ENCODE data around the gene PSMB11. TPM values are rescaled to one million over a fixed set of nuclear protein-coding genes. Genes with fewer than 3 reads are reported as not detected.

Gene PSMB11
- total RNA-seq, 1 experiment from 2014 or later: not detected

GRCh38 chr14:22995889-22996625 lies 46.0 kb upstream of the PSMB11 start:
- peaks cover 19% of the 10 kb centered on the region for H3K36me3 Mint-ChIP-seq (ENCODE audit: insufficient read depth, unreplicated experiment)
- no TSS peak for BruUV-seq (replicated peaks)
- no peaks in the 10 kb centered on the region for H3K27me3 Mint-ChIP-seq (ENCODE audit: insufficient read depth, unreplicated experiment)
- ChIA-PET POLR2A (interaction anchor here (0.6 to 3.3 kb wide), 11 partner anchors 10 to 599 kb away, joined by 3 to 43 read pairs (median 5); partner anchors contain the start of genes ACIN1, AJUBA, C14orf119 and CDH24), CTCF (interaction anchor here (0.6 to 24.6 kb wide), 15 partner anchors 9 to 405 kb away, joined by 3 to 620 read pairs (median 5); partner anchors contain the start of genes AJUBA, CDH24 and RNF212B)
- DNase-seq (ENCODE audit: unreplicated experiment): no peak
- no peak overlapping the region for H3K4me3 Mint-ChIP-seq (ENCODE audit: unreplicated experiment)
- no peak for TF ChIP-seq CTCF (IDR thresholded peaks at IDR 0.05; ENCODE audit: unreplicated experiment)
- no peaks in the 10 kb centered on the region for H3K9me3 Mint-ChIP-seq (ENCODE audit: unreplicated experiment)
- no peak overlapping the region for H3K27ac Mint-ChIP-seq (ENCODE audit: low read depth, unreplicated experiment)
- H3K4me1 Mint-ChIP-seq (ENCODE audit: insufficient read depth, unreplicated experiment): peaks cover 16% of the 10 kb centered on the region
- intact Hi-C loops (cut with micrococcal nuclease): no loop called here

- Mint-ChIP-seq H3K27ac (ENCODE audit: low read depth, unreplicated experiment) (no peak overlapping the region), H3K27me3 (ENCODE audit: insufficient read depth, unreplicated experiment) (no peaks in the 10 kb centered on the region), H3K4me1 (ENCODE audit: insufficient read depth, unreplicated experiment) (peaks cover 16% of the 10 kb centered on the region), H3K36me3 (ENCODE audit: insufficient read depth, unreplicated experiment) (peaks cover 9% of the 10 kb centered on the region), H3K9me3 (ENCODE audit: unreplicated experiment) (no peaks in the 10 kb centered on the region), H3K4me3 (ENCODE audit: unreplicated experiment) (no peak overlapping the region)
- ChIA-PET CTCF (interaction anchor here (1.0 to 24.6 kb wide), 8 partner anchors 8 to 66 kb away, joined by 3 to 620 read pairs (median 17); partner anchors contain the start of genes AJUBA and CDH24), POLR2A (interaction anchor here (0.6 to 3.3 kb wide), 4 partner anchors 11 to 25 kb away, joined by 4 to 43 read pairs (median 6); no protein-coding TSS in a partner anchor)
- no TSS peak for BruUV-seq (replicated peaks)
- no peak for DNase-seq (ENCODE audit: unreplicated experiment)
- TF ChIP-seq CTCF (IDR thresholded peaks at IDR 0.05; ENCODE audit: unreplicated experiment): no peak
- intact Hi-C loops (cut with micrococcal nuclease): no loop called here
Measured at GRCh38 chr14:22996768-22997654, 45.0 kb upstream of the PSMB11 start.

GRCh38 chr14:22997676-22998323 lies 44.2 kb upstream of the PSMB11 start:
- H3K36me3 Mint-ChIP-seq (ENCODE audit: insufficient read depth, unreplicated experiment): peaks cover 6% of the 10 kb centered on the region
- H3K27ac Mint-ChIP-seq (ENCODE audit: low read depth, unreplicated experiment): no peak overlapping the region
- ChIA-PET POLR2A (interaction anchor here (0.5 to 1.1 kb wide), 5 partner anchors 11 to 126 kb away, joined by 3 to 5 read pairs (median 3); partner anchors contain the start of gene PRMT5), CTCF (interaction anchor here (0.5 to 24.6 kb wide), 5 partner anchors 10 to 162 kb away, joined by 3 to 620 read pairs (median 3); partner anchors contain the start of genes AJUBA, CDH24 and MMP14)
- H3K27me3 Mint-ChIP-seq (ENCODE audit: insufficient read depth, unreplicated experiment): no peaks in the 10 kb centered on the region
- no peak overlapping the region for H3K4me3 Mint-ChIP-seq (ENCODE audit: unreplicated experiment)
- intact Hi-C loops (cut with micrococcal nuclease): no loop called here
- no TSS peak for BruUV-seq (replicated peaks)
- TF ChIP-seq CTCF (IDR thresholded peaks at IDR 0.05; ENCODE audit: unreplicated experiment): no peak
- DNase-seq (ENCODE audit: unreplicated experiment): no peak
- H3K4me1 Mint-ChIP-seq (ENCODE audit: insufficient read depth, unreplicated experiment): peaks cover 16% of the 10 kb centered on the region
- no peaks in the 10 kb centered on the region for H3K9me3 Mint-ChIP-seq (ENCODE audit: unreplicated experiment)

All from MCF 10A (cell line).